GM12874 (cell line): ENCODE data around the gene TRIAP1.

ENCODE experiments used
- TF ChIP-seq, protein P1 (sequence below): IDR thresholded peaks from 2 replicates; pipeline ENCODE4 v1.5.1; 2011; ENCODE audit warnings: low read depth, mild to moderate bottlenecking, control low read depth, low read length, moderate library complexity; ENCODE audit not compliant: insufficient read depth

Gene TRIAP1

DNA sequence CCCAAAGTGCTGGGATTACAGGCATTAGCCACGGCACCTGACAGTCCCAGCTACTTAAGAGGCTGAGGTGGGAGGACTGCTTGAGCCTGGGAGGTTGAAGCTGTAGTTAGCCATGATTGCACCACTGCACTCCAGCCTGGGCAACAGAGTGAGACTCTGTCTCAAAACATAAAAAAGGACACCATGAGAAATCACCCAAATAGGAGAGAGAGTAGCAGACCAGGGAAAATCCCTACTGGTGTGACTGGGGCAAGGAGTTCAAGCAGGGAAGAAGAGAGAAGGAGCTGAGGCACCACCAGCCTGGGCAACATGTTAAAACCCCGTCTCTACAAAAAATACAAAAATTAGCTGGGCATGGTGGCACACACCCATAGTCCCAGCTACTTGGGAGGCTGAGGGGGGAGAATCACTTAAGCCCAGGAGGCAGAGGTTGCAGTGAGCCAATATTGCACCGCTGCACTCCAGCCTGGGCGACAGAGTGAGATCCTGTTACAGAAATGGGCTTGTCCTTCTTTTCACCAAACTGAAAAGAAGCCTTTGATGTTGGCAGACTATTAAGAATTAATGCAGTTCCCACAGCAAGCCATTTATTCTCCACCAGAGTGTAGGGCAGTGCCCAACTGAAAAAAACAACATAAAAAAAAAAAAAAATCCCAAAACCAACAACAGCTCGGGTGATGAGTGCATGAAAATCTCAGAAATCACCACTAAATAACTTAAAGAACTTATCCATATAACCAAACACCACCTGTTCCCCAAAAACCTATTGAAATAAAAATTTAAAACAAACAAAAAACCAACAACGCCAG lies 27.8 kb upstream of the TRIAP1 start:
- TF ChIP-seq, protein P1, sequence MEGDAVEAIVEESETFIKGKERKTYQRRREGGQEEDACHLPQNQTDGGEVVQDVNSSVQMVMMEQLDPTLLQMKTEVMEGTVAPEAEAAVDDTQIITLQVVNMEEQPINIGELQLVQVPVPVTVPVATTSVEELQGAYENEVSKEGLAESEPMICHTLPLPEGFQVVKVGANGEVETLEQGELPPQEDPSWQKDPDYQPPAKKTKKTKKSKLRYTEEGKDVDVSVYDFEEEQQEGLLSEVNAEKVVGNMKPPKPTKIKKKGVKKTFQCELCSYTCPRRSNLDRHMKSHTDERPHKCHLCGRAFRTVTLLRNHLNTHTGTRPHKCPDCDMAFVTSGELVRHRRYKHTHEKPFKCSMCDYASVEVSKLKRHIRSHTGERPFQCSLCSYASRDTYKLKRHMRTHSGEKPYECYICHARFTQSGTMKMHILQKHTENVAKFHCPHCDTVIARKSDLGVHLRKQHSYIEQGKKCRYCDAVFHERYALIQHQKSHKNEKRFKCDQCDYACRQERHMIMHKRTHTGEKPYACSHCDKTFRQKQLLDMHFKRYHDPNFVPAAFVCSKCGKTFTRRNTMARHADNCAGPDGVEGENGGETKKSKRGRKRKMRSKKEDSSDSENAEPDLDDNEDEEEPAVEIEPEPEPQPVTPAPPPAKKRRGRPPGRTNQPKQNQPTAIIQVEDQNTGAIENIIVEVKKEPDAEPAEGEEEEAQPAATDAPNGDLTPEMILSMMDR = no peak

DNA sequence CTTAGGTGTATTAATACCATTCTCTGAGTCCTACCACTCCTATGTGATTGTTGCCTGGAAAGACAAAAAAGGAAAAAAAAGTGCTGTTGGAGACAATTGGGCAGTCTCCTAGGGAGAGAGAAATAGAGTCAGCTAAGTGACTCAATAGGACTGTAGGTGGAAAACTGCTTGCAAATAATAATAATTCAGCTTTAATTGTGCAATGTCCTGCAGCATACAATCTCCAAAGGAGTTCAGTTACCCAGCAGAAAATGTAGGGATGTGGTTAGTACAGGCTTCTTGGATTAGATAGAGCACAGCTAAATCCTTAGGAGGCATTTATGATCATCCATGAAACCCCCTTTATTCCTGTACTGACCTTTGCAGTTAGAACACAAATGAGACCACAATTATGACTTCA lies 26.3 kb upstream of the TRIAP1 start:
- TF ChIP-seq, protein P1 = no peak

DNA sequence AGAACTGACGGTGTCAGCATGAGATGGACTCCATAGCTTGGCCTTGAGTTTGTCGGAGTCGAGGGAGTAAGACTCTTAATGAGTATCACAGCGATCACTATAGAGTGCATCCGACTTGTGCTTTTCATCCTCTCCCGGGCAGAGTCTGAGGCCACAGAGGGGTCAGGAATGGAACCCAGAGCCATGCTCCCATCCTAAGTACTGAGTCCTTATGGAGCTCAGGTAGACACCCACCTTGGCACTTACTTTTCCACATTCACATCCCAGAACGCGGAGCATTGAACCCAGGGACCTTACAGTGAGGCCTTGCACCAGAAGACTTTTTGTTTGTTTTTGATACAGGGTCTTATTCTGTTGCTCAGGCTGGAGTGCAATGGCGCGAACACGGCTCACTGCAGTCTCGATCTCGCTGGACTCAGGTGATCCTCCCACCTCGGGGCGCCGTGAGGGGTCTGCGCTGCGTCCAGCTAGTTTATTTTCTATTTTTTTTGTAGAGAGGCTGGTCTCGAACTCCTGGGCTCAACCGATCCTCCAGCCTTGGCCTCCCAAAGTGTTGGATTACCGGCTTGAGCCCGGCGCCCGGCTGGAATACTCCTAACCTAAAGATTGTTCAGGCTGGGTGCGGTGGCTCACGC lies 24.1 kb upstream of the TRIAP1 start:
- TF ChIP-seq, protein P1 = no peak

DNA sequence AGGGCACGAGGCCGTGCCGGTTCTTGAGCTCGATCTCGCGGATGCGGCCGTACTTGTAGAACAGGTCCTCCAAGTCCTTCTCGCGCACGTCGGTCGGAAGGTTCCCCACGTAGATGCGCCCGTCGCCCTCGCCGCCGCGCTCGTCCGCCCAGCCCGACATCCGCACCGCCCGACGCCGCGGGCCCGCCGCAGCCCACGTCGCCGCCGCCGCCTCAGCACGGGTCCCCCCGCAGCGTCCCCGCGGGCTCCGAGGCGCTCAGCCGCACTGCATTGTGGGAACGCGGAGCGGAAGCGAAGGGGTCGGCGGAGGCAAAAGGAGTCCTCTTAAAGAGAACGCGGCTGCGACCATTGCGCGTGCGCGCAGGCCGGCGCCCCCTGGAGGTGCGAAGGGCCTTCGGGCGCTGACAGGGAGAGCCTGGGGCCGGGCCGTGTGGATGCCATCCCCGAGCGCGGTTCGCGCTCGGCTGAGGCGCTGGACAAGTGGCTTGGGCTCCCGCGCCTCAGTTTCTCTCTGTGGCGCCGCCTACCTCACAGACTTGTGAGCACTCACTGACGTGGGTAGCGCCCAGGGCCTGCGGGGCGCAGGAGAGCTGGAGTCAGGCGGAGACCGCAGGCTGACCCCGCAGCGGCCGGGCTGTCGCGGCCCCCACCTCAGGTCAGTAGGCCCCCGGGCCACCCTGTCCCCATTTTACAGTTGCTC lies 23.4 kb upstream of the TRIAP1 start, which contains the start of gene SRSF9:
Gene SRSF9 (minus strand): TSS at position 299 of the 700 bp plus-strand sequence. CDS start 139 bp downstream, at position 160.
- TF ChIP-seq, protein P1 = peak; percentile 99

- TF ChIP-seq, protein P1 = no peak
Measured at GRCh38 chr12:120468821-120469449, 22.8 kb upstream of the TRIAP1 start.

GRCh38 chr12:120468325-120468820 lies 22.2 kb upstream of the TRIAP1 start:
- TF ChIP-seq, protein P1 = no peak

DNA sequence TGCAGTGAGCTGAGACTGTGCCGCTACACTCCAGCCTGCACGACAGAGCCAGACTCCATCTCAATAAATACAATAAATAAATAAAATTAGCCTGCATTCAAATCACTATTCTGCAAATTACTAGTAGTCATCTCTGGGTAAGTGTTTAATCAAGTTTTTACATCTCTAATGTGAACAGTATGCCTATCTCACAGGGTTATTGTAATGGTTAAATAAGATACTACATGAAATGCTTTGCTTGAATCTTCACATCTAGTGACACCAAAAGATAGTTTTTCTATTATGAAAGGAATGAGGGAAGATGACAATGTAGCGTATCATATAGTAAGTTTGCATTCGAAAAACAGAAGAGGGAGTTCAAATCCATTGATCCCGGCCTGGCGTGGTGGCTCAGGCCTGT lies 21.3 kb upstream of the TRIAP1 start:
- TF ChIP-seq, protein P1 = no peak
